Measurements from ENCODE around the gene AQP2. TPM values are rescaled to one million over a fixed set of nuclear protein-coding genes. Genes with fewer than 3 reads are reported as not detected.

Gene AQP2
- total RNA-seq, 2 experiments from 2014 or later: not detected

GRCh38 chr12:49963976-49964815 lies 13.7 kb downstream of the AQP2 start:
- H3K27ac Mint-ChIP-seq: no peak overlapping the region
- DNase-seq: no peak

GRCh38 chr12:49964849-49965624 lies 14.5 kb downstream of the AQP2 start:
- H3K27me3 ChIP-seq (ENCODE audit: control insufficient read depth in 1 of 2, insufficient read depth in 2 of 2, low read length in 2 of 2): peaks cover 31 to 50% of the 10 kb centered on the region in 2 experiments
- peaks cover 59% of the 10 kb centered on the region for H3K27me3 Mint-ChIP-seq
- no peak overlapping the region for H3K4me3 Mint-ChIP-seq
- no peaks in the 10 kb centered on the region for H3K36me3 Mint-ChIP-seq (ENCODE audit: low read depth)
- intact Hi-C loops (cut with DNase I, micrococcal nuclease): loop anchor here in 1 of 2 experiments (5.0 kb wide), 1 partner anchor 212 kb away; no protein-coding TSS in a partner anchor
- H3K27ac Mint-ChIP-seq: no peak overlapping the region
- no peak for ATAC-seq (ENCODE audit: poor library complexity)
- DNase-seq: no peak
- peaks cover 13% of the 10 kb centered on the region for H3K4me1 Mint-ChIP-seq (ENCODE audit: low read depth)
- POLR2A ChIA-PET: no interaction called here
- H3K36me3 ChIP-seq (ENCODE audit: insufficient read depth, low read length): no peaks in the 10 kb centered on the region
- peaks cover 0 to 8% of the 10 kb centered on the region in 2 experiments for H3K9me3 ChIP-seq (ENCODE audit: control insufficient read depth in 1 of 2, insufficient read depth in 1 of 2, low read length in 2 of 2)
- H3K27ac ChIP-seq (ENCODE audit: low read depth in 1 of 2, low read length in 2 of 2): no peak overlapping the region
- peaks cover 22% of the 10 kb centered on the region for H3K4me1 ChIP-seq (ENCODE audit: insufficient read depth, low read length)
- H3K9me3 Mint-ChIP-seq: no peaks in the 10 kb centered on the region
- TF ChIP-seq CTCF (IDR thresholded peaks at IDR 0.05): no peak
- CTCF ChIA-PET: no interaction called here
- H3K4me3 ChIP-seq (ENCODE audit: low read length): no peak overlapping the region

More at GRCh38 chr12:49963976-49964815, 13.7 kb downstream of the AQP2 start:
- no peak for TF ChIP-seq CTCF (IDR thresholded peaks at IDR 0.05)
- no peak overlapping the region for H3K4me3 ChIP-seq (ENCODE audit: low read length)
- H3K36me3 Mint-ChIP-seq (ENCODE audit: low read depth): no peaks in the 10 kb centered on the region
- peaks cover 0 to 8% of the 10 kb centered on the region in 2 experiments for H3K9me3 ChIP-seq (ENCODE audit: control insufficient read depth in 1 of 2, insufficient read depth in 1 of 2, low read length in 2 of 2)
- ATAC-seq (ENCODE audit: poor library complexity): no peak
- H3K4me1 Mint-ChIP-seq (ENCODE audit: low read depth): peaks cover 13% of the 10 kb centered on the region
- peaks cover 38 to 59% of the 10 kb centered on the region in 2 experiments for H3K27me3 ChIP-seq (ENCODE audit: control insufficient read depth in 1 of 2, insufficient read depth in 2 of 2, low read length in 2 of 2)
- intact Hi-C loops (cut with DNase I, micrococcal nuclease): no loop called here
- H3K27me3 Mint-ChIP-seq: peaks cover 67% of the 10 kb centered on the region
- H3K36me3 ChIP-seq (ENCODE audit: insufficient read depth, low read length): no peaks in the 10 kb centered on the region
- POLR2A ChIA-PET: no interaction called here
- H3K9me3 Mint-ChIP-seq: no peaks in the 10 kb centered on the region
- H3K27ac ChIP-seq (ENCODE audit: low read depth in 1 of 2, low read length in 2 of 2): no peak overlapping the region
- CTCF ChIA-PET: no interaction called here
- peaks cover 22% of the 10 kb centered on the region for H3K4me1 ChIP-seq (ENCODE audit: insufficient read depth, low read length)
- no peak overlapping the region for H3K4me3 Mint-ChIP-seq

GRCh38 chr12:49965836-49966235 lies 15.3 kb downstream of the AQP2 start:
- Mint-ChIP-seq H3K9me3 (no peaks in the 10 kb centered on the region), H3K27me3 (peaks cover 51% of the 10 kb centered on the region), H3K36me3 (ENCODE audit: low read depth) (no peaks in the 10 kb centered on the region), H3K4me1 (ENCODE audit: low read depth) (peaks cover 5% of the 10 kb centered on the region), H3K27ac (no peak overlapping the region), H3K4me3 (no peak overlapping the region)
- peaks cover 24 to 47% of the 10 kb centered on the region in 2 experiments for H3K27me3 ChIP-seq (ENCODE audit: control insufficient read depth in 1 of 2, insufficient read depth in 2 of 2, low read length in 2 of 2)
- no peak for TF ChIP-seq CTCF (IDR thresholded peaks at IDR 0.05)
- H3K4me1 ChIP-seq (ENCODE audit: insufficient read depth, low read length): peaks cover 21% of the 10 kb centered on the region
- peaks cover 0 to 8% of the 10 kb centered on the region in 2 experiments for H3K9me3 ChIP-seq (ENCODE audit: control insufficient read depth in 1 of 2, insufficient read depth in 1 of 2, low read length in 2 of 2)
- intact Hi-C loops (cut with DNase I, micrococcal nuclease): loop anchor here in 1 of 2 experiments (5.0 kb wide), 1 partner anchor 211 kb away; no protein-coding TSS in a partner anchor
- H3K4me3 ChIP-seq (ENCODE audit: low read length): no peak overlapping the region
- ATAC-seq (ENCODE audit: poor library complexity): no peak
- H3K27ac ChIP-seq (ENCODE audit: low read depth in 1 of 2, low read length in 2 of 2): no peak overlapping the region
- no peaks in the 10 kb centered on the region for H3K36me3 ChIP-seq (ENCODE audit: insufficient read depth, low read length)
- no peak for DNase-seq
- CTCF ChIA-PET: interaction anchor here (1.5 to 3.1 kb wide), 9 partner anchors 14 to 210 kb away, joined by 3 to 32 read pairs (median 11); partner anchors contain the start of genes COX14 and SMARCD1
- POLR2A ChIA-PET: no interaction called here

Data from CD4-positive, alpha-beta T cell (primary cell).